ENCODE data around the gene IL13RA1.
"Not testable (repeated sequence)": the region's sequence is repeated elsewhere in the genome, so short reads cannot be mapped to it uniquely, and the experiment has no call there.

IL13RA1 gene

DNA sequence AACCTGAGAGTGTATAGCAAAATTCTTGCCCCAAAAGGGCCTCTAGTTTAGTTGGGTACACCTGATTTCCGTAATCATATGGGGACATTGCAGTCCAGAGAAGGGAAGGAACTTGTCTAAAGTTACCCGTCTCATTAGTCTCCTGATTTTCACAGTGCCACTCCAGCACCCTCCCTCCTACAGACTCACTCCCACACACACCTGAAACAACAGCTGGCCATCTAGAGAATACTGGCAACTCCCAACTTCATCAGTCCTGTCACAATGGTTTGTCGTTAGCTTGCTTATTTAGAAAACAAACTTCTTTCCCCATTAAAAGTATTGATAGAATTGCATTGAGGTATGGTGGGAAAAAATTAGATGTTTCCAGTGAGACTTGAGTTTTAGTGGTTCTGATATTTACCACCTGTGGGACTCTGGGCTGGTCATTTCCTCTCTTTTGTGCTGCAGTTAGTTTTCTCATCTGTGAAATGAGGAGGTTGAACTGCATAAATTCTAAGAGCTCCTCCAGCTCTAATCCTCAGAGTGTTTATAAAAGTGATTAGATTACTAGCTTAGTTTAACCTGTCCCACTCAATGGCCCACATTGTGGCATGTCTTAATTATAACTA lies 1.7 kb downstream of the IL13RA1 start:
- no peak for DNase-seq

DNA sequence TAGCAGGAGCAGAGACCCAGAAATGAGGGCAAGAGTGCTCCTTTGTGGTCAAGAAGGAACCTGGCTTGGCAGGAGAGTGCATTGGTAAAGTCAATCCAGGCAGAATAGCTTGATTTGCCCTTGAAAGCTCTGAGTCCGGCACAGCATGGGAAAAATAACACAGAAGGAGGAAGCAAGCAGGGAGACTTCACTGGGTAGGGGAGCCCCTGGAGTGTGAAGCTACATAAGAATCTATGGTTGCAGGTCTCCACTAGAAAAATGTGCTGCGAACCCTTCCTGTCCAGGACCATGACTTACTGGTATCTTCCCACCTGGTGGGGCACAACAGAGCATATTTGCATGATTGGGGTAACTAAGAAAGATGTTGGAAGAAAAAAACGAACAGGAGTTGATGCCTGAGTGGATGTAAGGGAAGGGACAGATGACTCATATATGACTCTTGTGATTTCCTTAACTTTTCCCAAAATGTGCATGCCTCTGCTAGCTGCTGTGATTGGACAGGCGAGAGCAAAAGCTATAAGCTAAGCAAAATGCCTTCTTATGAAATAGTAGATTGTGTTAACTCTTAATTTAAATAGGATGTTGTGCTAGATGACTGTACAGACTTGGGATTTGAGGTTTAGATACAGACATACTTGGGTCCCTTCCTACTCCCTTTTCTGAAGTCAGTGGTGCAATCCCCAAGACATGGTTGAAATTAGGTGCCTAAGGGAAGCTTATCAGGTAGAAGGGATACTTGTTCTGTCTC lies 3.3 kb downstream of the IL13RA1 start:
- DNase-seq, result no peak

DNA sequence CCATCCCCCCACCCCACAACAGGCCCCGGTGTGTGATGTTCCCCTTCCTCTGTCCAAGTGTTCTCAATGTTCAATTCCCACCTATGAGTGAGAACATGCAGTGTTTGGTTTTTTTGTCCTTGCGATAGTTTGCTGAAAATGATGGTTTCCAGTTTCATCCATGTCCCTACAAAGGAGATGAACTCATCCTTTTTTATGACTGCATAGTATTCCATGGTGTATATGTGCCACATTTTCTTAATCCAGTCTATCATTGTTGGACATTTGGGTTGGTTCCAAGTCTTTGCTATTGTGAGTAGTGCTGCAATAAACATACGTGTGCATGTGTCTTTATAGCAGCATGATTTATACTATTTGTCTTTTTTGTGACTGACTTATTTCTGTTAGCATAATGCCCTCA lies 5.1 kb downstream of the IL13RA1 start:
- DNase-seq, result not testable (repeated sequence)

GRCh38 chrX:118734909-118735308 lies 7.5 kb downstream of the IL13RA1 start:
- DNase-seq, result no peak

DNA sequence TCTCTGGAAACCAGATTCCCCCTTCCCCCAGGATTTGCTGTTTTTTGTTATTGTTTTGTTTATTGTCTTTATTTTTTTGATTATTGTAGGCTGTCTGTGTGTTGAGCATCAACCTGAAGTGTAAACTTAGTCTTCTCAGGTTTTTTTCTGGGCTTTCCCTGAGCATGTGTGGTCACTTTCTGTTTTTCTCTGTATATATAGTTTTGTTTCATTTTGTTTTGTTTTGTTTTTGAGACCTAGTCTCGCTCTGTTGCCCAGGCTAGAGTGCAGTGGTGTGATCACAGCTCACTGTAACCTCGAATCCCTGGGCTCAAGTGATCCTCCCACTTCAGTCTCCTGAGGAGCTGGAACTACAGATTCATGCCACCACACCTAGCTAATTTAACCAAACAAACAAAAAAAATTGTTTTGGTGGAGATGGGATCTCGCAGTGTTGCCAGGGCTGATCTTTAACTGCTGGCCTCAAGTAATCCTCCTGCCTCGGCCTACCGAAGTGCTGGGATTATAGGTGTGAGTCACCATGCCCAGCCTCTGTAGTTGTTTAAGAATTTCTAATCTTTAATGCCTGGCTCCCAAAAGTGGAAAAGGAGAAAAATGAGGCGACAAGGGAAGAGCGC lies 9.1 kb downstream of the IL13RA1 start:
- DNase-seq, result no peak

- no peak for DNase-seq
These were observed 12.2 kb downstream of the IL13RA1 start for GRCh38 chrX:118739577-118739976.

GRCh38 chrX:118740276-118740889 lies 13.0 kb downstream of the IL13RA1 start:
- no peak for DNase-seq

GRCh38 chrX:118742176-118742575 lies 14.8 kb downstream of the IL13RA1 start:
- DNase-seq, result no peak

DNA sequence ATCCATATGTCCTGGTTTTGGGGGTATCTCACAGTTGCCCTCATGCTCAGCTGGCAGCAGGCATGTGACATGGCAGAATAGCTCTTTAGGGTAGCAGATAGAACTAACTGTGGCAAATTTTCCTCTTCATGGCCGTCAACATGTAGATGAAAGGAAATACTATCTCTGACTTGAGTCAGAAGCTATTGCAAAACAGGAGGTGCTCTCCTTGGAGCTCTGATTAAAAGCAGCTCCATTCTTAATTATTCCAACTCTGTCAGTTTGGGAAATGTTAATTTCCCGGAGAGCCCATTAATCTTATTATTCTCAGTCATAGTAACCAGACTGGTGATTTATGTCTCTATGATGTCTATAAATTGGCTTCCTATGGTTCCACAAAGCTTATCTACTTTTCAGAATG lies 18.2 kb downstream of the IL13RA1 start:
- DNase-seq, result no peak

DNA sequence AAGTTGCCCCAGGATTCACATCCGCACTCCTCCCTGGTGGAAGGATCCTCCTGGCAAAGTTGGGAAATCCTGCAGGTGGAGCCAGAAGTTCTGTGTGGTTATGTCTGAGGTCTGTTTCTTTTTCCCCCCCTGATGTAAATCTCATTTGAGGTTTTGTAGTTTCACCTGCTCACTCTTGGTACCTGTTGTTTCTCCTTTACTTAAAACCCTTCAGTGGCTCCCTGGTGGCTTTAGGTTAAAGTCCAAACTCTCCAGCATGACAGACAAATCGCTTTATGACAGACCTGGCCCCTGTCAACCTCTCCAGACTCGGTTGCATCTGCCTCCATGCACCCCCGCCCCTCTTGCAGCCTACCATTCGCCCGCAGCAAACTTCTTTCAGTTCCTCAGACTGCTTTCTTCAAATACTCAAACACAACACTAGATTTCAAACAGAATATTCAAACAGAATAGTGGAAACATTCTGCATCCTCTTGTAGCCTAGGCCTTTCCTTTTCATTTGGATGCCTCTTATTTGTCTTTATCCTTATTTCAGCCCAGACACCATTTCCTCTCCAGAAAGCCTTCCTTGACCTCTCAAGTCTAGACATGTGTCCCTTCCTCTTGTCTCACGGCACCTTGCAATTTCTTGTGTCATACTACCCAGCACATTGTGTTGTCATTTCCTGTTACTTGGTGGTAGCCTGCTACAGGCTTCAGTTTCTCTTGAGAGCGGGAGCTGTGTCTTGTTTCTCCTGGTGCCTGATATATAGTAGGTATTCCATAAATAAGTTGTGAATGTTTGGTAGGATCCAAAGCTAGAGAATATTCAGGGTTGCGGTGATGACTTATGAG lies 24.8 kb downstream of the IL13RA1 start:
- no peak for DNase-seq

- no peak for DNase-seq
These were observed 28.2 kb downstream of the IL13RA1 start for GRCh38 chrX:118755633-118756032.

DNA sequence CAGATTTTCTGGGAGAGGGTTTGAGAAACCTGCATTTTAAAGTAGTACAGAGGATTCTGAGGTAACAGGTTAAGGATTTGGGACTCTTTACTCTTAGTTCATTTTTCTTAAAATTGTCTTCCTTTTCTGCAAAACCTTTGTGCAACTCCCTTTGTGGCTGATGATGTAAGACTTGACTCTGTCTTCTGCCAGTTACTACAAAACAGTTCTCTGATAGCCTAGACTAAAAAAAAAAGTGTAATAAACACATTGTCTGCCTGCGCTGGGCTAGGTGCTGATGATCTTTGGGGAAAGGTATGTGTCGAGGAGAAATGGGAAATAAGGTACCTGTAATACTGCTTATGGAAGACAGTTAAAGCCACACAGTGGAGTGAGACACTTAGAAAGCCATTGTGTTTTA lies 28.7 kb downstream of the IL13RA1 start:
- DNase-seq, result no peak

GRCh38 chrX:118758511-118758910 lies 31.1 kb downstream of the IL13RA1 start:
- DNase-seq, result no peak

GRCh38 chrX:118760025-118760424 lies 32.6 kb downstream of the IL13RA1 start:
- no peak for DNase-seq

- DNase-seq, result no peak
These were observed 34.7 kb downstream of the IL13RA1 start for GRCh38 chrX:118761939-118762707.

- DNase-seq, result no peak
These were observed 36.1 kb downstream of the IL13RA1 start for GRCh38 chrX:118763489-118763888.

DNA sequence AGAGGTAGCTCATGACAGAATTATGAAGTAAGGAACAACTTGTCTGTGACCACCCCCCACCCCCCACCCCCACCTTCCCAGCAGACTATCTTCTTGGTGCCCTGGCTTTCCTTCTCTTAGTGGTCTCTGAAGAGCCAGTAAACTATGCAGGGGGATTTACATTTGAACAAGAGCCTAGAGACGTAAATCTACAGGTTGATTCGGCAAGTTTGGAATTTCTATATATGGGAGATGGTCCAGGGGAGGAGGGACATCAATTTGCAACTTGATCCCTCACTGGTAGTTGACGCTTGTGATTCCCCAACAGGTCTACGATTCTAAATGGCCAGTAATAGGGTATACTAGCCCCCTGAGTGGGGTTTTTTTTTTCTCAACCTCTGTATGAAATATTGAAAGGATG lies 36.7 kb downstream of the IL13RA1 start:
- no peak for DNase-seq

DNA sequence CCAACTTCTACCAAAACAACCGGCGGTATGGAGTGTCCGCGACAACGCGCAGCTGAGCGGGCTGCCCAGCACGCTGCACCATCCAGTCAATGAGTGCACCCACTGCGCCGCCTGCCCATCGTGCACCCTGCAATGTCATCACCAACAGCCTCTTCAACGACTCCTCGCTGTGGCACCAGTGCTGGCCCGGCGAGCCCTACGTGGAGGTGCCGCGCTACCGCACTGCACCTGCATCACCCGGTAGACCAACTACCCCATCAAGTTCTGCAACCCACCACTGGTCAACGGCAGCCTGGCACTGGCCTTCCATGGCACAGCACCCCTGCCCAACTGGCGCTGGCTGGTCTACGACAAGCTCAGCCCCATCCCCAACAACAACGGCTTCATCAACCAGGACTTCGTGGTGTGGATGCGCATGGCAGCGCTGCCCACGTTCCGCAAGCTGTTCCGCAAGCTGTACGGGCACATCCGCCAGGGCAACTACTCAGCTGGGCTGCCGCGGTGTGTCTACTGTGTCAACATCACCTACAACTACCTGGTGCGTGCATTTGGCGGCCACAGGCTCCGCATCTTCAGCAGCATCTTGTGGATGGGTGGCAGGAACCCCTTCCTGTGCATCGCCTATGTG lies 42.8 kb downstream of the IL13RA1 start:
- DNase-seq, result peak; percentile 6

DNA sequence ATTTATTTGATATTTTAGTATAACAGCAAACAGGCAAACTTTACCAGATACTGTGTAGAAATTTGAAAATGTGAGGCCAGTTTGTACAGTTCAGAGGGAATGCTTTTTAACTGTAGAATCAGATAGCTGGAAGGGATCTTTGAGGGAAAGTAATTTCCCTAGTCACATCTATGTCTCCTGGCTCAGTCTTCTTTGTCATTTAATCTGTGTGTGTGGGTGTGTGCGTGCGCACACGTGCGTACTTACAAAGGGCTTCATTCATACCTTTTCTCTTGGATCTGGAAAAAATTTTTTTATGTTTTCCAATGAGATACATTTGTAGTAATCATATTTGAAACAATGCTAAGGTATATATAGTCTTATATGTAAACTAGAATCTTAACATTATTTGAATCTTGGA lies 44.6 kb downstream of the IL13RA1 start:
- DNase-seq, result no peak

DNA sequence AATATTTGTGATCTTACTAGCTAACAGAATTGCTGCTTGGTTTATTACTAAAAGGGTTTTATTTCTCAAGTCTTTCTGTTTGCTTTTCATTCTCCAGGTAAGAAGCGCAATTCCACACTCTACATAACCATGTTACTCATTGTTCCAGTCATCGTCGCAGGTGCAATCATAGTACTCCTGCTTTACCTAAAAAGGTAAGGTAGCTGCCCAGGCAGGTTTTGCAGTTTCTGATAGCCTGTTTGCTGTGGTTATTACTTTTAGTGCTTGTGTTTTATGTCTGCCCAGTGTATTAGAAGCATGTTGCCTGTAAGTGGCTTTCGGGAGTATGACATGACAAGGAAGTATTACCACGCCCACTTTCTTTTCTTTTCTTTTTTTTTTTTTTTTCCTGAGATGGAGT lies 46.4 kb downstream of the IL13RA1 start:
- no peak for DNase-seq

DNA sequence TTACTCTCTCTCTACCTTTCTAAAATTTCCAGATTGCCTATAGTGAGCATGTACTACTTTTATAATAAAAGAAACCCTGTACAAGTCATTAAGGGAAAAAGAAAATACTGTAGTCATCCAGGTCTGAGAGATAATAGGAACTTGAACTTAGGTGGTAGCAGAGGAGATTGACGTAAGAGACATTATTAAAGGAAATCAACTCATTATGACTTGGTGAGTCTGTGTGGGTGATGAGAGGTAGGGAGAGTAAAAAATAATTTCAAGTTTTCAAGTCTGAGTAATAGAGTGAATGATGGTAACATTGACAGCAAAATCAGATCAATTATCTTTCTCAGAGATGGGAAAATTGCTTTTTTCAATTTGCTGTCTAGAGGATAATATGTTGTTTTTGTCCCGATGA lies 52.2 kb downstream of the IL13RA1 start:
- no peak for DNase-seq

DNA sequence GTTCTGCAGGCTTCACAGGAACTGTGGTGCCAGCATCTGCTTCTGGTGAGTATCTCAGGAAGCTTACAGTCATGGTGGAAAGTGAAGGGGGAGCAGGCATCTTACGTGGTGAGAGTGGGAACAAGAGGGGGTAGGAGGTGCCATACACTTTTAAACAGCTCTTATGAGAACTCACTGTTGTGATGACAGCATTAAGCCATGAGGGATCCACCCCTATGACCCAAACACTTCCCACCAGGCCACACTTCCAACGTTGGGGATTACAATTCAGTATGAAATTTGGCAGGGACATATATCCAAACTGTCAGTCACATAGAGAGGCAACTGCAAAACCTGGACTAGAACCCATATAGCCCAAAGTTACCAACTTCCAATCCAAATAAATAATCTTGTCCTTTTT lies 53.1 kb downstream of the IL13RA1 start:
- DNase-seq, result no peak

Data from activated gamma-delta T cell (primary cell).